Measurements from ENCODE around the gene BPIFB3.
"Not testable (repeated sequence)": the region's sequence is repeated elsewhere in the genome, so short reads cannot be mapped to it uniquely, and the experiment has no call there.

Gene BPIFB3

DNA sequence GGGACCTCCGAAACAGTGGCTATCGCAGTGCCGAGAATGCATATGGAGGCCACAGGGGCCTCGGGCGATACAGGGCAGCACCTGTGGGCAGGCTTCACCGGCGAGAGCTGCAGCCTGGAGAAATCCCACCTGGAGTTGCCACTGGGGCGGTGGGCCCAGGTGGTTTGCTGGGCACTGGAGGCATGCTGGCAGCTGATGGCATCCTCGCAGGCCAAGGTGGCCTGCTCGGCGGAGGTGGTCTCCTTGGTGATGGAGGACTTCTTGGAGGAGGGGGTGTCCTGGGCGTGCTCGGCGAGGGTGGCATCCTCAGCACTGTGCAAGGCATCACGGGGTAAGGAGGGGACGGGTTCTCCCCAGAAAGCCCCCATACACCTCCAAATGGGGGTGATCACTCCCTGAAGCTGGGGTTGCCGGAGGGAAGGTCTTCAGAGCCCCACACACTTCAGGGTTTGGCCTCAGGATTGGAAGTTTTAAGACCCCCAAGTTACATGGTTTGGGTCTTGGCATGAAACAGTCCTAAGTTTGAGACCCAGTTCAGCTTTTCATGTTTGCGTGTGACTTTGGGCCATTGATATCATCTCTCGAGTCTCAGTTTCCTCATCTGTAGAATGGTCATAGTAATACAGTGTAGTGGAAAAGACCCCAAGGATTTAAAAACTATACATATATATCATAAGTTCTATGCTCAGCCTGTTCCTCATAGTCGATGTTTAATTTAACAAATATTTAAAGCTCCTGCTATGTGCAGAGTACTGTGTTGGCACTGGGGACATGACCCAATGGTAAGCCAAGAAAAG, 30.0 kb downstream of the BPIFB3 start:
- DNase-seq, result no peak

DNA sequence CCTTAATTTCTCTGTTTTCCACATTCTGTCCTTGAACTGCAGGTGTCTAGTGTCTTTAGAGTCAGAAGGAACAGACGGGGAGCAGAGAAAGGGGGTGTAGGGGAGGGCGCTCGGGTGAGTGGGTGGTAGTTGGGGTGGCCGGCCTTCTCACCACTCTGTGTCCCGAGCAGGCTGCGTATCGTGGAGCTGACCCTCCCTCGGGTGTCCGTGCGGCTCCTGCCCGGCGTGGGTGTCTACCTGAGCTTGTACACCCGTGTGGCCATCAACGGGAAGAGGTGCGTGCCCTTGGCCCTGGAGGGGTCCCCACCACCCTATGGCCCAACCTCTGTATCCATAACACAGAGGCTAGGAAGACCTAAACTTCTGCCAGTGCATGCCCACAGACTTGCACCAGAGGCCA, 31.0 kb downstream of the BPIFB3 start:
- DNase-seq, result no peak

DNA sequence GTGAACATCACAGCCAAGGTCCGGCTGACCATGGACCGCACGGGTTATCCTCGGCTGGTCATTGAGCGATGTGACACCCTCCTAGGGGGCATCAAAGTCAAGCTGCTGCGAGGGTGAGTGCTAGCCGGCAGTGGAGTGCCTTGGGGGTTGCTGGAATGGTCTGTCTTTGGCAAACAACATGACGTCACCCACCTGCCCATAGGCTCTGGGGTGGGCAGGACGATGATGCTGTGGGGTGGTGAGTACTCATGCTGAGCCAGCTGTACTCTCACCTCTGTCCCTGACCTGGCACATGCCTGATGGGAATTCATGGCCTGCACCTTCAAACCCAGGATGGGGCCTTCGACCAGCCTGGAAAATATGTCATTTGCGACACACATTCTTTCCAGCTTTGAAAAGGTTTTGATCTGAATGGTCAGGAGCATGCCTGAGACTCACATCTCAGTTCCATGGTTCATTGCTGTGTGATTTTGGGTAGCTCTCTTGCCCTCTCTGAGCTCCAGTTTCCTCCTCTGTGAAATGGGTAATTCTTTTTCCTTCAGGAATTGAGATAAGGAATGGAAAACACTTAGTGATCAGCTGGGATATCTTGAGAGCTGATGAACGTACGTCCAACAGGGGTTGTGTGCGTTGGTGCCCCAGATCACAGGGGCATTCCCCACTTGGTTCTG, 32.5 kb downstream of the BPIFB3 start:
- DNase-seq, result no peak

DNA sequence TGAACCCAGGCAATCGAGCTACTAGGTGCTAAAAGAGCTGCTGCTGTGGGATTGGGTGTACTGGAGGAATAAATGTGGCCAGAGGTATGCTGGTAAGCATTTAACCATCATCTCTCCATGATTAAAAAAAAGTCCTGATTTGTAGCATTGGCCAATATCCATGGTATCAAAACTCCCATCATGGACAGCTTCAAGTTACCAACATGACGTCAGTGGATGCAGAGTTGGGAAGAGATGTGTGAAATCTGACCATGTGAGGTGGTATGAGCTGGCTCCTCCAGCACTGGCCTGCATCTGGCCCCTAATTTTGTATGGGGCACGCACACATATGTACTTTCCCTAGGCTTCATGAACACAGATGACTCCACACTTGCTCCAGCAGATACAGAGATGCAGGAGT, 37.4 kb downstream of the BPIFB3 start:
- DNase-seq, result no peak

DNA sequence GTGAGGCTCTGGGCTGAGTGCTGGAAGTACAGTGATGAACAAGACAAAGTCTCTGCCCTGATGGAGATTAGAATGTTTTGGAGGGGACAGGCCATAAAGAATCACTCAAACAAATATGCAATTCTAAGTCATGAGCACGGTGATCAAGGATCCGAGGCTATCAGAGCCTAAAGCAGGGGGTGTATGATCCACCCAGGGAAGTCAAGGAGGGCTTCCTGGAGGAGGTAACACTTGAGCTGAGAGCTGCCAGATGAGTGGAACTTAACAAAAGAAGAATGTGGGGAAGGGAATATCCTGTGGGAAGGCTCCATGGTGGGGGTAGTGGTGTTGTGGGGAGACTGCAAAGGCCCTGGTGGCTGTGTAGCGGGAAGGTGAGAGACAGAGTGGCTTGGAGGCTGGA, 38.0 kb downstream of the BPIFB3 start:
- DNase-seq, result no peak

DNA sequence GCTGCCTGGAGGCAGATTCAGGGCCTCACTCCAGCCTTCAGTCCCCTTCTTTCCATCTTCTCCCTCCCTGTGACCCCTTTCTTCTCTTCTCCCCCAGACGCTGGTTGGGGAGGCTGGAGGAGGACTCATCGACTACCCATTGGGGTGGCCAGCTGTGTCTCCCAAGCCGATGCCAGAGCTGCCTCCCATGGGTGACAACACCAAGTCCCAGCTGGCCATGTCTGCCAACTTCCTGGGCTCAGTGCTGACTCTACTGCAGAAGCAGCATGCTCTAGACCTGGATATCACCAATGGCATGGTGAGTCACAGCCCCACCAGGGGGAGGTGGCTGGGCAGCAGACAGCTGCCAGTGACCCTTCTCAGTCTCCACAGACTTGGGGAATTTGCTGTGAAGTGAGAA, 38.7 kb downstream of the BPIFB3 start:
- no peak for DNase-seq

DNA sequence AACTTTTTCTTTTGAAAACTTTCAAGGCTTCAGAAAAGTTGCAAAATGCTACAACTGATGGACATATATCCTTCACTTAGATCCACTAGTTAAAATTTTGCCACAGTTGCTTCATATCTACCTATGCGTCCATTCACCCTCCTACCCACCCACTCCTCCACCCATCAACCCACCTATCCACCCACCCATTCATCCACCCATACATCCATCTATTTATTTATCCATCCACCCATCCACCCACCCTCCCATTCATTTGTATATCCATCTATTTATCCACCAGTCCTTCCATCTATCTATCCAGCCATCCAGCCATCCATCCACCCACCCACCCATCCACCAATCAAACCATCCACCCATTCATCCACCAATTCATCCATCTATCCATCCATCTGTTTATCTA, 39.4 kb downstream of the BPIFB3 start:
- no peak for DNase-seq

DNA sequence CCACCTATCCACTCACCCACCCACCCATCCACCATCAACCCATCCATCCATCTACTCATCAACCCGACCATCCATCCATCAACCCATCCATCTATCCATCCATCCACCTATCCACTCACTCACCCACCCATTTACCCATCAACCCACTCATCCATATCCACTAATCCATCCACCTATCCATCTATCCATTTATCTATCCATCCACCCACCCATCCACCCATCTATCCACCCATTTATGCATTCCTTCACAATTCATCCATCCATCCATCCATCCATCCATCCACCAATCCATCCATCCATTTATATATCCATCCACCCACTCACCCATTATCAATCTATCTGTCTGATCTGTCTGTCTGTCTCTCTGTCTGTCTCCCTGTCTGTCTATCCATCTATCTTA, 39.9 kb downstream of the BPIFB3 start:
- no peak for DNase-seq

DNA sequence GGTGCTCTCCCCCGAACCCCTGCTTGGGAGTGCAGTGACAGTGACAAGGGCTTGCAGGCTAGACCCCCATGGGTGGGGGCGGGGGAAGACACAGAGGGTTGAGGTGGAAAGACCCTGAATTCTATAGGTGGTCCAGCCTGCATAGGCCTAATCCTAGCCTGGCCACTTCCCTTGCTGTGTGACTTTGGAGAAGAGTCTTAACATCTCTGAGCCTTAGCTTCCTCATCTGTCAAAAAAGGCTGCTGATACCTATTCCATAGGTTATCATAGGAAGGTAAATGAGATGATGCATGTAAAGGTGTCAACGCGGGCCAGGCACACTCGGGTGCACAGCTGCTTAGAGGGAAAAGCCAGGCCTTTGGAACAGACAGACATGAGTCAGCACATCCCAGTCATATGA, 41.5 kb downstream of the BPIFB3 start:
- no peak for DNase-seq

DNA sequence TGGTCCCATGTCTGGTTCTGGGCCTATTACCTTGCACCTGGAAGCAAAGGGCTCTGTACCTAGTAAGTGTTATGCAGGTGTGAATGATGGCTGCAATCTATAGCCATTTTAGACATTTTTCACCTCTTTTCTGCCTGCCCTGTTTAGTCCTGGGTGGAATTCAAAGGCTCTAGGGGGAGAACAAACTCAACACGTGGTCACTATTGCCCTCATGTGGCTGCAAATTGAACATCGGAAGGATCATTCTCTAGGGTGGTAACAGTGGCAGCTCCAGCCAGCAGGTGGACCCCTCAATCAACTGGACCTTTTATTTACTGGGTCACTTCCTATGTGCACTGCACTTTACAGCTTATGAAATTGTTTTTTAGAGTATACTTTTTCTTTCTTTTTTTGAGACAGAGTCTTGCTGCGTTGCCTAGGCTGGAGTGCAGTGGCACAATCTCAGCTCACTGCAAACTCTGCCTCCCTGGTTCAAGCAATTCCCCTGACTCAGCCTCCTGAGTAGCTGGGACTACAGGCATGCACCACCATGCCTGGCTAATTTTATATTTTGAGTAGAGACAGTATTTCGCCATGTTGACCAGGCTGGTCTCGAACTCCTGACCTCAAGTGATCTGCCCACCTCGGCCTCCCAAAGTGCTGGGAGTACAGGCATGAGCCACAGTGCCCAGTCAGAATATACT, 42.3 kb downstream of the BPIFB3 start:
- DNase-seq, result peak in 48 of 56 donors; percentile 7 to 89 (median 48)

DNA sequence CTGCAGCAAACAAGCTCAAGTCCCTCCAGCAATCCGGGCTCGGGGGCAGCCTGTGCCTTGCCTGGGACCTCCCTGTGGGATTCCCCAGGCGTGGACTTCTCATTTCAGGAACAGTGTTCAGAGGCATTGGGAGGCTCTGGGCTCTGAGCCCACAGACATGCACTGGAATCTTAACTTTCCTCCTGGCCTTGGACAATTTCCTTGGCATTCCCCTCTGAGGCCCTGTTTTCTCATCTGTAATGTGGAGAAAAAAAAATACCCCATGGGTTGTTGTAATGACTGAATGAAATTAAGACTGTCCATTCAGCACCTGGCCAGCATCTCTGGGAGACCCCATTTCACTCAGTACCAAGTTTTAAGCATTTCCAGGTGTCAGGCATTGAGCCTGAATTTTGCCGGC, 43.3 kb downstream of the BPIFB3 start:
- DNase-seq, result peak in 7 of 56 donors; percentile 3 to 28 (median 11)

DNA sequence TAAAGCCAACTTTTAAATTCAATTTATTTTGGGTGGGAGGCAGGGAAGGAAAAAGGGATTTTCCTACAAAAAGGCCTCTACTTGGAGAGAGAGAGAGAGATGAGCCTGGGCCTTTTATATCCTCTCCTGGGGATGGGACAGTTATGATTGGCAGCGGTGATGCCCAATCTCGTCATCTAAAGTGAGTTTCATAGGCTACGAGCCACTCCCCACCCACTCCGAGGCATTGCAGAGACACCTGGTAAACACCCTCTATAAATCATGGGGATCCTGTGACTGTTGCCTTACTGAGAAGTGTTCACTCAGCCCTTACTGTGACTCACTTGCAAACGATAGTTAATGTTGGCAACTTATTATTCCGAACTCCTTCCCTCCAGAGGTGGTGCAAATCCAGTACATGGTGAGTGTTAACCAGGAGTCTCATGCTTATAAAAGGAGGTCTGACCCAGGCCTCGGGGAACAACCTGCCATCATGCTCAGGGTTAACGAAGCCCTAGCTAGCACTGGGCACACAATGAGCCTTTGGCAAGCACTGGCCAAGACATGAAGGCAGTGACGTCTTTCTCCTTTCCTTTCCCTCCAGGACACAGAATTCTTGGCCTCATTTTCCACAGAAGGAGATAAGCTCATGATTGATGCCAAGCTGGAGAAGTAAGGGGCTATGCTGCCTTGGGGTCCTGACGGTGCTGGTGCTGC, 46.3 kb downstream of the BPIFB3 start:
- DNase-seq, result no peak

DNA sequence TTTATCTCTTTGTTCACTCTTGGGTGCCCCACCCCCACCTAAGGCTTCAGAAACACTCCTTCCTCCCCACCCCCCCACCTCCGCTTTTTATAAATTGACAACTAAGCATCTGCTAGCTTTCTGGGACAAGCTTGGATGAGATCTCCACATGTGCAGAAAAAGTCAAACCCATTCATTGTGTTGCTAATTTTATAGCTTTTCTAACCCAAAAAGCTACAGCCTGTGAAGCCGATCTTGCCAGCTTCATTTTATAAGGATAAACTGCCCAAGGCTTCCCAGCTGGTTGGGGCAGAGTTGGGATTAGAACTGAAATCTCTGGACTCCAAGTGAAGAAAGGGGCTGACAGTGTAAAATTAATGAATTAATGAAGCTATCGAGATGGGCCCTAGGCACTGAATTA, 49.9 kb downstream of the BPIFB3 start:
- no peak for DNase-seq

DNA sequence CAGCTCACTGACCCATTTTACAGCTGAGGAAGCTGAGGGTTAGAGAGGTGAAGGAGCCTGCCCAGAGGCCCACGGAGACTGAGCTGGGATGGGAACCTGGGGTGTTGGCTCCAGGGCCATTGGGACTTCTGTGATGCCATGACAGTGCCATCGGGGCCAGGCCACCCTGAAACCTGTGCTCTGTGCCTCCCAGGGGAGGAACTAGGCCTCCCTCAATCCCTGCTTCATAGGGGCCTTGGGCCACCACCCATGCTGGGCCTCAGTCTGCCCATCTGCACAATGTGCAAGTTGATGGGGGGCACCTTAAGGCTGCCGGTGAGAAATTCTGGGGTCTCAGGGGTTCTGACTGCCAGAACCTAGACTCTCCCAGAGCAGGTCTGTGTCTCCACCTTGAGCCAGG, 50.6 kb downstream of the BPIFB3 start:
- DNase-seq, result no peak

DNA sequence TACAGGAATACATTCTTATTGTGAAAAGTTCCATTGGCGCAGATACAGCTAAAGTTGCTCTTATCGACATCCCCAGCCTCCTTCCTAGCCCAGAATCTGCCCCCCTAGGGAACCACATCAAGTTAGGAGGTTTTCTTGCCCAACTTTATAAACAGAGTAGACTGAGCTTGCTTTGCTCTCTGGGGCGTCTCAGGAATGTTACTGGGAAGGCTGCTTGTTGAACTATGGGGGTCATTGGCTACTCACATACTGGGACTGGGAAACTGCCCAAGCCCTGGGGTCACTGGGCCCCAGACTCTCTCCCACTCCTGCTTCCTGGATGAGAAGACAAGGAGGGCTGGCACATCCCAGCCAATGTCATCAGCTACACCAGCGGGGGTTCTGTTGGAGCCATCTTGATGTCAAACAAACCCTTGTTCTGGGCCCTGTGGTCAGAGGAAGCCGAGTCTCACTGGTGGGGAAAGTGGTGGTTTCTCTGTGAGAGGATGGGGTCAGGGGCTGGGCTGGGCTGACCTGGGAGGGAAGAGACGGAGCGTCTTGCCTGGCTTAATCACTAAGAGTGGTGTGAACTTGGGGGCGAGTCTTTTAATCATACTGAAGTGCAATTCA, 51.7 kb downstream of the BPIFB3 start:
- no peak for DNase-seq

DNA sequence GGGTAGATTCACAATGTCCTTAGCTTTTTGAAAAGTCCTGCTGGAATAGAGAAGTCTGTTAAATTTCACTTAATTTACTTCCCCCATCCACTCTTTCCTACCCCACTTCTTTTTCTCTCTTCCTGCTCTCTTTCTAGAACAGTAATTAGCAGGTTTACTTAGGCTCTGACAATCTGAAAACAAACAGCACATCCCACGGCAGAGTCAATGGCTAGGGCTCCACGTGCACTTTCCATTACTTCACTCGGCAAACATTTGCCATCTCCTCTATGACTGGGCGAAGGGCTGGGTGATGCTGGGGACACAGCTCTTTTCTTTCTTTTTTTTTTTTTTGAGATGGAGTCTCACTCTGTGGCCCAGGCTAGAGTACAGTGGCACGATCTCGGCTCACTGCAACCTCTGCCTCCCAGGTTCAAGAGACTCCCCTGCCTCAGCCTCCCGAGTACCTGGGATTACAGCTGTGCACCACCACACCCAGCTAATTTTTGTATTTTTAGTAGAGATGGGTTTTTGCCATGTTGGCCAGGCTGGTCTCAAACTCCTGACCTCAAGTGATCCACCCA, 52.4 kb downstream of the BPIFB3 start:
- not testable (repeated sequence) for DNase-seq

DNA sequence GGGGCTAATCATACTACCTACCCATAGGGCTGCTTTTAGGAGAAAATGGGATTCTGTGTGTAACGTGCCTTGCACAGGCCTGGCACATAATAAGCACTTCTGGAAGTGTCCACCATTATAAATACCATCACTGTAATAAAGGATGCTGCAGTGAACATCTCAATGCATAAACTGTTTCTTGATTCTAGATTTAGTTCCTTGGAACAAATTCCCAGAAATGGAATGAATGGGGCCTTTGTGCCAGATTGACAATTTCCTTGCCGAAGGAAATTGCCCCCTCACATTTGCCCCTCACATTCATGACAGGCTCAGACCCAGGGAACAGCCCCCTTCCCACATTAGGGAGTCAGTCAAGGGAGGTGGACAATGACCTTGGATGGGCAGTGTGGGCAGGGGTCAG, 55.0 kb downstream of the BPIFB3 start:
- DNase-seq, result no peak

DNA sequence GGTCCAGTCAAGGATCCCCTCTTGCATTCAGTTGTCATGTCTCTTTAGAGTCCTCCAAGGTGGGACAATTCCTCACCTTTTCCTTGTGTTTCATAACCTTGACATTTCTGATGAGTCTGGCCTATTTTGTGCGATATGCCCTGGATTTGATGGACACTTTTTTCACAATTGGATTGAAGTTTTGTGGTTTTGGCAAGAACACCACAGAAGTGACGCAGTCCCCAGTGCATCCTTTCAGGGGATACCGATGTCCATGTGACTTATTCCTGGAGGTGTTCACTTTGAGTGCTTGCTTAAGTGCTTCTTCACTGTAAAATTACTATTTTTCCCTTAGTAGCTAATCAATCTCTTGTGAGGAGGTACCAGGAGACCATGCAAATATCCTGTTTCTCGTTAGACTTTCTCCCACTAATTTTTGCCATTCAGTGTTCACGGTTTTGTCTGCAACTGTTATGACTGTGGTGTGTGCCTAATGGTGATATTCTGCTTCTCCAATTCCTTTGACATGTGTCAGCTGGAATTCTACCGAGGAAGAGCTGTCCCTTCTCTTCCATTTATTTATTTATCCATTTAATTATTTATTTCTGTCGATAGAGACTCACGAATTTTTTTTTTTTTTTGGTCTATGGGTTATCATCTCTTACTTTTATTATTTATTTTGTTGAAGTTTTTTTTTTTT, 56.6 kb downstream of the BPIFB3 start:
- no peak for DNase-seq

DNA sequence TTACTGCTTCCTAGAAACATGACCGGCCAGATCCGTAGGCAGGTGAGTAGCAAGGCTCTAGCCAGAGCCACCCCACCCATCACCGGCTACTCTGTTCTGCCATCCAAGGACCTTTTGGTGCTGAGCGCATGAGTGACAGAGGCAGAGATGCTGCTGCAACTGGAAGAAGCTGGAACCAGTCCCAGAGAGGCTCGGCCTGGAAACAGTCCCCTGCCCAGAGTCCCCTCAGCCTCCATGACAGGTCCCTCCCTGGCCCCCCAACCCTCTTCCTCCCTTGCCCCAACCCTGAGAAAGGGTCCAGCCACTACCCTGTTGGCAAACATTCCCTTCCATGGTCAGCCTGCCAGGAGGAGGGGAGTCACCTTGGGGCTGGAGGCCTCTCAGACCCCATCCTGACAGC, 57.6 kb downstream of the BPIFB3 start:
- DNase-seq, result no peak

DNA sequence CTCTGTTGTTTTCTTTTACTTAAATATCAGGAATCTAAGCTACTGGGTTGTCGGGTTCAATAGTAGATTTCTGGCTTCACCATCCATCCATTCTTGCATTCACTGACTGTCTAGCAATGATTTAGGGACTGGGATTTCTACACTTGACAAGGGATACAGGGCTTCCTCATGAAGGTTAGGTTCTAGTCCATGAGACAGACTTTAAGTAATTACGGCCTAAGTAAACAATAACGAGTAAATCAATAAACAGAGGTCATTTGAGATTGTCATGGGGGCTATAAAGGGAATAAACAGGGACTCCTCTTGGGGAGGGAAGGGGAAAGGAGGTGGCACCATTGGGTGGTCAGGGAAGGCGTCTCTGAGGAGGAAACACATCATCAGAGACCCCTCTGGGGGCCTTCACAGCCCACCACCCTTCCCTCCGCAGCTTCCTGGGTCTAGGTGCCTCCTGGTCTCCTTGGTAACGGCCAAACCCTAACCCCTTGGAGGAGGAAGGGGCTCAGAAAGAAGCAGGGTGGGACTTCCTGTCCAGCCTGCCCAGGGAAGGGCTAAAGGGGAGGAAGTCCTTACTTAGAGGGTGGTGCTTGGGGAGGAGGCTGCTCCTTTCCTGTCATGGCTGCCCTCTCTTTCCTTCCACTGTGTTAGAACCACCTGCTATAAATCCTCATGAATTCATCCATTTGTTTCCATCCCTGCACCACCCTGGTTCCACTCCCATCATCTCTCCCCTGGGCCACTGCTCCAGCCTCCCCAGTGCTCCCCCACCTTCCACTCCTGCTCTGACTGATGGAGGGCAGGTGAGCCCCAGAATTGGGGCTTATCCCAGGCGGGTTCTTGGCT, 59.1 kb downstream of the BPIFB3 start:
- no peak for DNase-seq
